Measurements from ENCODE around the gene MXRA7. TPM values are rescaled to one million over a fixed set of nuclear protein-coding genes. Genes with fewer than 3 reads are reported as not detected.

MXRA7 gene
- total RNA-seq, 1 donor from 2014 or later: 5.1 TPM

GRCh38 chr17:76695059-76695831 lies 15.5 kb downstream of the MXRA7 start:
- Mint-ChIP-seq H3K9me3 (no peaks in the 10 kb centered on the region), H3K27me3 (ENCODE audit: insufficient read depth) (peaks cover 4% of the 10 kb centered on the region), H3K4me3 (no peak overlapping the region), H3K4me1 (ENCODE audit: low read depth) (peaks cover 6% of the 10 kb centered on the region), H3K36me3 (ENCODE audit: low read depth) (no peaks in the 10 kb centered on the region), H3K27ac (no peak overlapping the region)
- intact Hi-C loops (cut with micrococcal nuclease): no loop called here
- DNase-seq (ENCODE audit: low spot score): no peak

GRCh38 chr17:76691379-76692191 lies 19.2 kb downstream of the MXRA7 start:
- no peak for DNase-seq (ENCODE audit: low spot score)
- Mint-ChIP-seq H3K4me3 (no peak overlapping the region), H3K4me1 (ENCODE audit: low read depth) (peaks cover 6% of the 10 kb centered on the region), H3K27me3 (ENCODE audit: insufficient read depth) (peaks cover 10% of the 10 kb centered on the region), H3K27ac (no peak overlapping the region), H3K36me3 (ENCODE audit: low read depth) (no peaks in the 10 kb centered on the region), H3K9me3 (no peaks in the 10 kb centered on the region)
- intact Hi-C loops (cut with micrococcal nuclease): no loop called here

- Mint-ChIP-seq H3K27ac (no peak overlapping the region), H3K4me1 (ENCODE audit: low read depth) (peaks cover 5% of the 10 kb centered on the region), H3K9me3 (no peaks in the 10 kb centered on the region), H3K27me3 (ENCODE audit: insufficient read depth) (peaks cover 10% of the 10 kb centered on the region), H3K4me3 (no peak overlapping the region), H3K36me3 (ENCODE audit: low read depth) (no peaks in the 10 kb centered on the region)
- intact Hi-C loops (cut with micrococcal nuclease): no loop called here
- no peak for DNase-seq (ENCODE audit: low spot score)
Measured at GRCh38 chr17:76690596-76691280, 20.0 kb downstream of the MXRA7 start.

- no peak overlapping the region for H3K27ac Mint-ChIP-seq
- no peak for DNase-seq (ENCODE audit: low spot score)
- H3K4me1 Mint-ChIP-seq (ENCODE audit: low read depth): no peaks in the 10 kb centered on the region
Measured at GRCh38 chr17:76689859-76690258, 20.9 kb downstream of the MXRA7 start.

GRCh38 chr17:76688165-76688622 lies 22.6 kb downstream of the MXRA7 start:
- Mint-ChIP-seq H3K27ac (no peak overlapping the region), H3K4me3 (no peak overlapping the region), H3K9me3 (no peaks in the 10 kb centered on the region), H3K36me3 (ENCODE audit: low read depth) (no peaks in the 10 kb centered on the region), H3K4me1 (ENCODE audit: low read depth) (no peaks in the 10 kb centered on the region), H3K27me3 (ENCODE audit: insufficient read depth) (peaks cover 10% of the 10 kb centered on the region)
- DNase-seq (ENCODE audit: low spot score): no peak
- intact Hi-C loops (cut with micrococcal nuclease): no loop called here

More at GRCh38 chr17:76689859-76690258, 20.9 kb downstream of the MXRA7 start:
- H3K9me3 Mint-ChIP-seq: no peaks in the 10 kb centered on the region
- H3K4me3 Mint-ChIP-seq: no peak overlapping the region
- intact Hi-C loops (cut with micrococcal nuclease): no loop called here
- no peaks in the 10 kb centered on the region for H3K36me3 Mint-ChIP-seq (ENCODE audit: low read depth)
- H3K27me3 Mint-ChIP-seq (ENCODE audit: insufficient read depth): peaks cover 8% of the 10 kb centered on the region

- no peaks in the 10 kb centered on the region for H3K4me1 Mint-ChIP-seq (ENCODE audit: low read depth)
- no peaks in the 10 kb centered on the region for H3K9me3 Mint-ChIP-seq
- H3K36me3 Mint-ChIP-seq (ENCODE audit: low read depth): no peaks in the 10 kb centered on the region
- H3K4me3 Mint-ChIP-seq: no peak overlapping the region
- no peak for DNase-seq (ENCODE audit: low spot score)
- H3K27me3 Mint-ChIP-seq (ENCODE audit: insufficient read depth): peaks cover 10% of the 10 kb centered on the region
- intact Hi-C loops (cut with micrococcal nuclease): no loop called here
- H3K27ac Mint-ChIP-seq: no peak overlapping the region
Measured at GRCh38 chr17:76687298-76688164, 23.2 kb downstream of the MXRA7 start.

DNA sequence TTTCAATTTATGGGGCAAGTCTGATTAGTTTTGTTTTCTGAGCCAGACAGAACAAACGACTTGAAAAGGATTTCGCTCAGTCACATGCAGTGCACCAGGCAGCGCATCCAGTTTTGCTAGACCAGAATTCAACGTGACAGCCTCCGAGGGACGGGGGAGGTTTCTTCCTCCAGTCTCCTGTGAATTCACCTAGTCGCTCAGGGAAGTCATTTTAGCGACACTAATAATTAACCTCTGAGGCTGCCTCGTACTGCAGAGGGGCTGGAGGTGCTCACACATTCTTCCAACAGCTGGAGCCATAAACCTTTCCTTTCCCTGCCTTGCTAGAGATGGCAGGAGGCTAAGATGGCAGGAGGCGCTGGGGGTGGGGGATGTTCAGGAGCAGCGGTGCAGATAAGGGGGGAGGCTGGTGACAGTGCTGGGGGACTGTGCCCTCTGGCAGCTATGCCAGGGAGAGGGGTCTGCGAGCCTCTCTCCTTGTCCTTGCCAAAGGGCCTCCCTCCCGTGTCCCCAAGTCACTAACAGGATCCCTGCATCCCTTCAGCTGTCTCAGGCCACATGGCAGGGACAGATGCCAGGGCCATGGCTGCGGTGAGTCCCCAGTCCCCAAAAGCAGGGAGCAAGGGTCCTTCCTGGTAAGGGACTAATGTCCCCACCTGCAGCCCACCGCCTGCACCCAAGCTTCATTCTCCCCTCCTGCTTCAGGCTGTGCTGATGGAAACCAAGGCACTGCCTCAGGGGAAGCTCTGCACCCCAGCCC lies 24.0 kb downstream of the MXRA7 start:
- peaks cover 14% of the 10 kb centered on the region for H3K27me3 Mint-ChIP-seq (ENCODE audit: insufficient read depth)
- no peaks in the 10 kb centered on the region for H3K36me3 Mint-ChIP-seq (ENCODE audit: low read depth)
- no peak for DNase-seq (ENCODE audit: low spot score)
- no peaks in the 10 kb centered on the region for H3K4me1 Mint-ChIP-seq (ENCODE audit: low read depth)
- no peaks in the 10 kb centered on the region for H3K9me3 Mint-ChIP-seq
- H3K4me3 Mint-ChIP-seq: no peak overlapping the region
- H3K27ac Mint-ChIP-seq: no peak overlapping the region
- intact Hi-C loops (cut with micrococcal nuclease): no loop called here

DNA sequence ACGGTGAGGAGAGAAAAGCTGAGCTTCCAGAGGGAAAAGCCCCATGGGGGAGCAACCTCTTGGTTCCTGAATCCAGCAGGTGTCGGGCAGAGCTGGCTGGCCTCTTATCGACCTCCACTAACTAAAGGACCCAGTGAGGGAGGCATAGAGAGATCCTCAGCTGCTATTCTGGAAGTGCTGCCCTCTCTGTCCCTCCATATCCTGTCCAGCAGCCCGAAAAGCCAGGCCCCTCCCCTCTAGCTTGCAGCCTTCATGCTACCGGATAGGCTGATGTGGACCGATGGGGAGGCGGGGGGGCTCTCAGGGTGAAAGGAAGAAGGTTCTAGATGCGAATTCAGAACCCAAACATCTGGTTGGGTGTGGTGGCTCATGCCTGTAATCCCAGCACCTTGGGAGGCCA lies 24.9 kb downstream of the MXRA7 start:
- Mint-ChIP-seq H3K27me3 (ENCODE audit: insufficient read depth) (peaks cover 15% of the 10 kb centered on the region), H3K4me1 (ENCODE audit: low read depth) (no peaks in the 10 kb centered on the region), H3K36me3 (ENCODE audit: low read depth) (no peaks in the 10 kb centered on the region), H3K27ac (no peak overlapping the region), H3K4me3 (no peak overlapping the region), H3K9me3 (no peaks in the 10 kb centered on the region)
- DNase-seq (ENCODE audit: low spot score): no peak
- intact Hi-C loops (cut with micrococcal nuclease): no loop called here

DNA sequence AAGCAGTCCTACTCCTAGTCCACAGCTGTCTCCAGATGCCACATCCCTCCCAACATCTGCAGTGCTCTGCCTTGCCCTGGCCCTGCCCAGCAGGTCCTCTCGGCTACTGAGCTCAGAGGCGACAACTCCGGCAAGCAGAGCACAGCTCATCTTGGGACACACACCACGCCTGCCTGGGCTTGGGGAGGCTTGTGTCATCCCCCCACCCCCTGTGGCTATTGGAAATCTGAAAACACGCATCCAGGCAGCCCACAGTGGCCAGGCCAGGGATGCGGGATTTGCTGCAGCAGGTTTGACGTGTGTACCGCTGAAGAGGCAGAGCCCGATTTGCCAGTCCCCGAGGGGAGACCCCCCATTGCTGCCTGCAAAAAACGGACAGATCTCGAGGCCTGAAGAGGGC lies 25.4 kb downstream of the MXRA7 start:
- Mint-ChIP-seq H3K36me3 (ENCODE audit: low read depth) (no peaks in the 10 kb centered on the region), H3K27ac (no peak overlapping the region), H3K4me1 (ENCODE audit: low read depth) (no peaks in the 10 kb centered on the region), H3K9me3 (no peaks in the 10 kb centered on the region), H3K27me3 (ENCODE audit: insufficient read depth) (peaks cover 14% of the 10 kb centered on the region), H3K4me3 (no peak overlapping the region)
- no peak for DNase-seq (ENCODE audit: low spot score)
- intact Hi-C loops (cut with micrococcal nuclease): no loop called here

GRCh38 chr17:76684756-76685155 lies 26.0 kb downstream of the MXRA7 start:
- intact Hi-C loops (cut with micrococcal nuclease): no loop called here
- Mint-ChIP-seq H3K4me3 (no peak overlapping the region), H3K36me3 (ENCODE audit: low read depth) (no peaks in the 10 kb centered on the region), H3K4me1 (ENCODE audit: low read depth) (no peaks in the 10 kb centered on the region), H3K27me3 (ENCODE audit: insufficient read depth) (peaks cover 14% of the 10 kb centered on the region), H3K27ac (no peak overlapping the region), H3K9me3 (no peaks in the 10 kb centered on the region)
- no peak for DNase-seq (ENCODE audit: low spot score)

DNA sequence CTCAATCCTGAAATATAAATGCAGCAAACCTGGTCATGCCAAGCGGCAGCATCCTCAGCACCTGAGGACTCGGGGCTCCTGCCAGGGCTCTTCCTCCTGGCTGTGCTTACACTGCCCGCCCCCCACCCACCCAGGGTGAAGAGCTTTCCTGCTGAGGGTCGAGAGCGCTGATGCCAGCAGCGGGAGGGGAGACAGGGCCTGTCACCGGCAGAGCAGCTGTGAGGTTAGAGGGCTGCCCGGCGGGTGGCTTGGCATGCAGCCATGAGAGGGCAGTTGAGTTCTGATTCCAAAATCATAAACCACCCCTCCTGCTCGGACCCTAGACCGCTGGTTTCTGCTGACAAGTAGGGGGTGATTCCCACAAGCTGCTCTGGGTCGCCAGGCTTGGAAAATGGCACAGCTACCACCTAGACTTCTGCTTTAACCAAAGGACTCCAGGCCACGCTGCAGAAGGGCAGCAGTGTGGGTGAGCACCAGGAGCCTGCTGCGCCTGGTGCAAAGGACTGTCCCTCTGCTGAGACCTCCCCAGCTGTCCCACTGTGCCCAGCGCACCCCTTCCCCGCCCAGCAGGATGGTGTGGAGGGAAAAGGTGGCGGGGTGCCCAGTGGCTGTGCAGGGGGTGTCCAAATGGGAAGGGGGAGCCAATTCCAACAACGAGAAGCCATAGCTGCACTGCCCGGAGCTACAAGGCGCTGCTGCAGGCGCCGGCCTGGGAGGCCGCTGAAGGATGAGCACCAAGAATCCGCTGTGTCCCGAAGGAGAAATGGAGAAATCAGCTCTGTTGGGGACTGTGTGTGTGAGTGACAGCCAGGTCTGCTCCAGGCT lies 26.6 kb downstream of the MXRA7 start:
- Mint-ChIP-seq H3K36me3 (ENCODE audit: low read depth) (no peaks in the 10 kb centered on the region), H3K4me1 (ENCODE audit: low read depth) (no peaks in the 10 kb centered on the region), H3K27ac (no peak overlapping the region), H3K4me3 (no peak overlapping the region), H3K9me3 (no peaks in the 10 kb centered on the region), H3K27me3 (ENCODE audit: insufficient read depth) (peaks cover 14% of the 10 kb centered on the region)
- no peak for DNase-seq (ENCODE audit: low spot score)
- intact Hi-C loops (cut with micrococcal nuclease): no loop called here

All from activated T-helper 1 cell treated with anti-CD3 and anti-CD28 coated beads, Interleukin-12 subunit alpha, Interleukin-12 subunit beta, Interleukin-2, Interleukin-4 antibody, amounts not matched to agents 30 ng/mL and 10 ng/mL and 1 ng/mL, durations not matched to agents 14 hours and 24 hours and 36 hours (primary cell).